ENCODE data around the gene SPATA4. TPM values are rescaled to one million over a fixed set of nuclear protein-coding genes. Genes with fewer than 3 reads are reported as not detected.

The SPATA4 gene
- total and polyA plus RNA-seq, 9 of the 15 experiments (the other 6 are each of a cell fraction or from before 2014, with no cell fraction given), result not detected

DNA sequence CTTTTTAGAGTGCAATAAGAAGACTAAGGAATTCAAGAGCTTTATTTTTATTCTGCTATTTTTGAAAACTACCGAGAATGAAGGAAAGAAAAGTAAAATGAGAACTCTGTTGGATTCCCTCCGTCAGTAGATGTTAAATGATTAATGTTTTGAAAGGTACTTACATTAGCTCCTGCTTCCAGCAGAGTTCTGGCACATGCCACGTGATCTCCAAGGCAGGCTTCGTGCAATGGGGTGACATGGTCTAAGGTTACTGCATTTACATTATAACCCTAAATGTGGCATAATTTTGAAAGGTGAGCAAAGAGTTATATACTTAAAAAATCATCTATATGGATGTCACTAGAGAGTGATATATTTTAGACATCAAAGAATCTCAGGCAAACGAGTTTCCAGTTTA lies 26.8 kb upstream of the SPATA4 start:
- Histone ChIP-seq H3K9ac (ENCODE audit: insufficient read depth in 1 of 2, low read depth in 2 of 2, low read length in 2 of 2) (no peak overlapping the region), H3K27me3 (ENCODE audit: control insufficient read depth in 2 of 2, insufficient read depth in 2 of 2, low read length in 2 of 2) (no peaks in the 10 kb centered on the region), H3K36me3 (ENCODE audit: control insufficient read depth, insufficient read depth, low read length) (no peaks in the 10 kb centered on the region), H3K79me2 (ENCODE audit: control insufficient read depth, insufficient read depth, low read length) (no peaks in the 10 kb centered on the region), H3K4me3 (no peak overlapping the region), H3K9me1 (ENCODE audit: control insufficient read depth, insufficient read depth, low read length) (no peaks in the 10 kb centered on the region), H3K4me1 (replicated peaks in 1 of 2; ENCODE audit: control insufficient read depth in 2 of 2, insufficient read depth in 2 of 2, low read length in 2 of 2) (no peaks in the 10 kb centered on the region), H3K9me3 (replicated peaks; ENCODE audit: control insufficient read depth, insufficient read depth, low read depth, low read length) (no peaks in the 10 kb centered on the region), H3K4me2 (ENCODE audit: insufficient read depth, low read length) (no peak overlapping the region), H3K27ac (ENCODE audit: extremely low read depth, low read depth, low read length) (no peak overlapping the region), H2AFZ (ENCODE audit: low read depth, low read length) (no peak overlapping the region), H4K20me1 (replicated peaks; ENCODE audit: control insufficient read depth, insufficient read depth, low read length) (no peaks in the 10 kb centered on the region)
- in situ Hi-C loops (cut with MboI), result no loop called here
- ATAC-seq (no peak), FAIRE-seq (no peak), DNase-seq (ENCODE audit: extremely low read depth in 1 of 4, low spot score in 3 of 4) (no peak)
- intact Hi-C loops (cut with micrococcal nuclease), result no loop called here
- ChIA-PET CTCF (ENCODE audit: low intra/inter-chr PET ratio) (no interaction called here), POLR2A (interaction anchor here (1.5 kb wide), 1 partner anchor 9 kb away, joined by 3 read pairs; no protein-coding TSS in a partner anchor)
- no TSS peak for BruUV-seq (replicated peaks)
- 2% methylated on average over 5 of the region's 5 CpGs for WGBS (ENCODE audit: insufficient coverage, low coverage, missing lambda C conversion rate)
- TF ChIP-seq, protein P1, sequence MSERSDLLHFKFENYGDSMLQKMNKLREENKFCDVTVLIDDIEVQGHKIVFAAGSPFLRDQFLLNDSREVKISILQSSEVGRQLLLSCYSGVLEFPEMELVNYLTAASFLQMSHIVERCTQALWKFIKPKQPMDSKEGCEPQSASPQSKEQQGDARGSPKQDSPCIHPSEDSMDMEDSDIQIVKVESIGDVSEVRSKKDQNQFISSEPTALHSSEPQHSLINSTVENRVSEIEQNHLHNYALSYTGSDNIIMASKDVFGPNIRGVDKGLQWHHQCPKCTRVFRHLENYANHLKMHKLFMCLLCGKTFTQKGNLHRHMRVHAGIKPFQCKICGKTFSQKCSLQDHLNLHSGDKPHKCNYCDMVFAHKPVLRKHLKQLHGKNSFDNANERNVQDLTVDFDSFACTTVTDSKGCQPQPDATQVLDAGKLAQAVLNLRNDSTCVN (CRISPR knock-in tag; IDR thresholded peaks at IDR 0.05), result no peak
- no peak for TF ChIP-seq SMARCB1 (IDR thresholded peaks at IDR 0.05; ENCODE audit: insufficient read length, low read depth)

DNA sequence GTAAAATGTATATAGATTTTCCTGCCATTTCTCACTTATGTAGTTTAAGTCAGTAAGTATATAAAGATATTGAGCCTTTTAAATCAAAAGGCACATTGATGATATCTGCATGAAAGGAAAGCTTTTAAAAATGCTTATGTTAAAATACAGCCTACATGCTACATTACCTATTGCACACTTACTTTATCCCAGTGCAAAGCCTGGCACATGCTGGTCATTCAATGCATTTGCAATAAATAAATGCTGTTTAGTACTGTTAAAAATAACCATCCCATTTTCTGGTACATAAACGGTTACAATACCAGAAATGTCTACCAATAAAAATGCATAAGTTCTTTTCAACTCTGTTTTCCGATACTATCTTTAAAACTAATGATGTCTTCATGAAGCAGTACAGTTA lies 22.1 kb upstream of the SPATA4 start:
- H3K27ac ChIP-seq (ENCODE audit: extremely low read depth, low read depth, low read length), result no peak overlapping the region
- intact Hi-C loops (cut with micrococcal nuclease), result no loop called here
- H3K9me1 ChIP-seq (ENCODE audit: control insufficient read depth, insufficient read depth, low read length), result no peaks in the 10 kb centered on the region
- no peaks in the 10 kb centered on the region for H3K36me3 ChIP-seq (ENCODE audit: control insufficient read depth, insufficient read depth, low read length)
- CTCF ChIA-PET (ENCODE audit: low intra/inter-chr PET ratio), result no interaction called here
- FAIRE-seq (no peak), DNase-seq (ENCODE audit: extremely low read depth in 1 of 4, low spot score in 3 of 4) (no peak), ATAC-seq (no peak)
- H3K9ac ChIP-seq (ENCODE audit: insufficient read depth in 1 of 2, low read depth in 2 of 2, low read length in 2 of 2), result no peak overlapping the region
- no peaks in the 10 kb centered on the region for H3K4me1 ChIP-seq (replicated peaks in 1 of 2; ENCODE audit: control insufficient read depth in 2 of 2, insufficient read depth in 2 of 2, low read length in 2 of 2)
- POLR2A ChIA-PET, result no interaction called here
- no peak overlapping the region for H3K4me3 ChIP-seq
- no peaks in the 10 kb centered on the region for H4K20me1 ChIP-seq (replicated peaks; ENCODE audit: control insufficient read depth, insufficient read depth, low read length)
- no peak overlapping the region for H3K4me2 ChIP-seq (ENCODE audit: insufficient read depth, low read length)
- no peaks in the 10 kb centered on the region for H3K9me3 ChIP-seq (replicated peaks; ENCODE audit: control insufficient read depth, insufficient read depth, low read depth, low read length)
- in situ Hi-C loops (cut with MboI), result no loop called here
- H3K27me3 ChIP-seq (ENCODE audit: control insufficient read depth in 2 of 2, insufficient read depth in 2 of 2, low read length in 2 of 2), result no peaks in the 10 kb centered on the region
- 9% methylated on average over 2 of the region's 2 CpGs for WGBS (ENCODE audit: insufficient coverage, low coverage, missing lambda C conversion rate)
- H2AFZ ChIP-seq (ENCODE audit: low read depth, low read length), result no peak overlapping the region
- no peaks in the 10 kb centered on the region for H3K79me2 ChIP-seq (ENCODE audit: control insufficient read depth, insufficient read depth, low read length)
- no TSS peak for BruUV-seq (replicated peaks)
- no peak for TF ChIP-seq ZNF444 (CRISPR knock-in tag; IDR thresholded peaks at IDR 0.05)
- no peak for TF ChIP-seq NR1H2 (CRISPR knock-in tag; IDR thresholded peaks at IDR 0.05)
- TF ChIP-seq ZNF408 (CRISPR knock-in tag; IDR thresholded peaks at IDR 0.05; ENCODE audit: low read depth), result no peak
- TF ChIP-seq RBM15 (IDR thresholded peaks at IDR 0.05; ENCODE audit: insufficient read depth, low read length), result no peak
- no peak for TF ChIP-seq KLF6 (CRISPR knock-in tag; IDR thresholded peaks at IDR 0.05; ENCODE audit: borderline replicate concordance)
- no peak for TF ChIP-seq PPARD (CRISPR knock-in tag; IDR thresholded peaks at IDR 0.05)
- TF ChIP-seq, protein P2, sequence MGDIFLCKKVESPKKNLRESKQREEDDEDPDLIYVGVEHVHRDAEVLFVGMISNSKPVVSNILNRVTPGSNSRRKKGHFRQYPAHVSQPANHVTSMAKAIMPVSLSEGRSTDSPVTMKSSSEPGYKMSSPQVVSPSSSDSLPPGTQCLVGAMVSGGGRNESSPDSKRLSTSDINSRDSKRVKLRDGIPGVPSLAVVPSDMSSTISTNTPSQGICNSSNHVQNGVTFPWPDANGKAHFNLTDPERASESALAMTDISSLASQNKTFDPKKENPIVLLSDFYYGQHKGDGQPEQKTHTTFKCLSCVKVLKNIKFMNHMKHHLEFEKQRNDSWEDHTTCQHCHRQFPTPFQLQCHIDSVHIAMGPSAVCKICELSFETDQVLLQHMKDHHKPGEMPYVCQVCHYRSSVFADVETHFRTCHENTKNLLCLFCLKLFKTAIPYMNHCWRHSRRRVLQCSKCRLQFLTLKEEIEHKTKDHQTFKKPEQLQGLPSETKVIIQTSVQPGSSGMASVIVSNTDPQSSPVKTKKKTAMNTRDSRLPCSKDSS (IDR thresholded peaks at IDR 0.05; ENCODE audit: low read depth, partially characterized antibody), result no peak
- TF ChIP-seq FUS (optimal IDR thresholded peaks at IDR 0.05; ENCODE audit: low read depth, low read length), result no peak
- TF ChIP-seq RFX7 (CRISPR knock-in tag; IDR thresholded peaks at IDR 0.05), result no peak
- TF ChIP-seq ZNF311 (CRISPR knock-in tag; IDR thresholded peaks at IDR 0.05), result no peak
- TF ChIP-seq SP1 (CRISPR knock-in tag; IDR thresholded peaks at IDR 0.05), result no peak

All from K562 (cell line).